ENCODE measurements around the gene NDUFA11.

The NDUFA11 gene

DNA sequence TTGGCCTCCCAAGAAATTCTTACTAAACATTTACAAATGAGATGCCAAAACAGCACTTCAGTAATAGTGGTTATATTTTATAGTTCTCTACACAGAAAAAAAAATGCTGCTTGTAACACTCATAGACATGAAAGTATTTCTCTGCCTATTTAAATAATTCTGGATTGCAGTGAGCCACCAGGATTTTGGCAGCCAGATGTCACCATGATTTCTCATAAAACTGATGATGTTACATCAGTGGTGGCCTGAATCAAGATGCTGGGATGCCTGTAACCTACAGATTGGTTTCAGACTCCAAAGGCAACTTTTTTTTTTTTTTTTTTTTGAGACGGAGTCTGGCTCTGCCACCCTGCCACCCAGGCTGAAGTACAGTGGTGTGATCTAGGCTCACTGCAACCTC, 7.8 kb upstream of the NDUFA11 start:
- H4K20me1 ChIP-seq (ENCODE audit: insufficient read depth, low read length), result peaks cover 12% of the 10 kb centered on the region; the same call in 1 of the 2 replicates
- H3K36me3 ChIP-seq (ENCODE audit: insufficient read depth, low read length), result peaks cover 25% of the 10 kb centered on the region
- TF ChIP-seq, protein P1, sequence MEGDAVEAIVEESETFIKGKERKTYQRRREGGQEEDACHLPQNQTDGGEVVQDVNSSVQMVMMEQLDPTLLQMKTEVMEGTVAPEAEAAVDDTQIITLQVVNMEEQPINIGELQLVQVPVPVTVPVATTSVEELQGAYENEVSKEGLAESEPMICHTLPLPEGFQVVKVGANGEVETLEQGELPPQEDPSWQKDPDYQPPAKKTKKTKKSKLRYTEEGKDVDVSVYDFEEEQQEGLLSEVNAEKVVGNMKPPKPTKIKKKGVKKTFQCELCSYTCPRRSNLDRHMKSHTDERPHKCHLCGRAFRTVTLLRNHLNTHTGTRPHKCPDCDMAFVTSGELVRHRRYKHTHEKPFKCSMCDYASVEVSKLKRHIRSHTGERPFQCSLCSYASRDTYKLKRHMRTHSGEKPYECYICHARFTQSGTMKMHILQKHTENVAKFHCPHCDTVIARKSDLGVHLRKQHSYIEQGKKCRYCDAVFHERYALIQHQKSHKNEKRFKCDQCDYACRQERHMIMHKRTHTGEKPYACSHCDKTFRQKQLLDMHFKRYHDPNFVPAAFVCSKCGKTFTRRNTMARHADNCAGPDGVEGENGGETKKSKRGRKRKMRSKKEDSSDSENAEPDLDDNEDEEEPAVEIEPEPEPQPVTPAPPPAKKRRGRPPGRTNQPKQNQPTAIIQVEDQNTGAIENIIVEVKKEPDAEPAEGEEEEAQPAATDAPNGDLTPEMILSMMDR (IDR thresholded peaks at IDR 0.05; ENCODE audit: borderline replicate concordance, extremely low read depth, low read length, poor library complexity, severe bottlenecking), result no peak
- TF ChIP-seq EZH2 (IDR thresholded peaks at IDR 0.05; ENCODE audit: borderline replicate concordance, low read depth, low read length, severe bottlenecking), result no peak
- no peaks in the 10 kb centered on the region for H3K9me3 ChIP-seq (ENCODE audit: insufficient read depth, low read length, severe bottlenecking)
- ATAC-seq (ENCODE audit: insufficient read depth, low read depth), result no peak
- H2AFZ ChIP-seq (ENCODE audit: low read depth, low read length), result no peak overlapping the region
- H3K9ac ChIP-seq (ENCODE audit: low read depth, low read length), result no peak overlapping the region
- peaks cover under 1% of the 10 kb centered on the region for H3K4me1 ChIP-seq (ENCODE audit: insufficient read depth, low read length)
- no peak overlapping the region for H3K4me3 ChIP-seq (ENCODE audit: low read depth in 1 of 2, low read length in 2 of 2)
- no peaks in the 10 kb centered on the region for H3K27me3 ChIP-seq (ENCODE audit: insufficient read depth, low read length, poor library complexity)
- H3K27ac ChIP-seq (ENCODE audit: low read length), result no peak overlapping the region
- H3K79me2 ChIP-seq (ENCODE audit: insufficient read depth, low read length), result peaks cover 1% of the 10 kb centered on the region; the same call in 1 of the 2 replicates
- DNase-seq, result no peak
- no peak overlapping the region for H3K4me2 ChIP-seq (ENCODE audit: insufficient read depth, low read length)

DNA sequence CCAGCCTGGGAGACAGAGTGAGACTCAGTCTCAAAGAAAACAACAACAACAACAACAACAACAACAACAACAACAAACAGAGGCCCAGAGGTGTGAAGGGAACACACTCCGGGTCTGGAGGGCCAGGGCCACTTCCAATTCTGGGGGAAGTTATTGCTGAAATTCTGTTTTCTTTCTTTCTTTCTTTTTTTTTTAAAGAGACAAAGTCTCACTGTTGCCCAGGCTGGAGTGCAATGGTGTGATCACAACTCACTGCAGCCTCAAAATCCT, 7.0 kb upstream of the NDUFA11 start:
- no peak overlapping the region for H2AFZ ChIP-seq (ENCODE audit: low read depth, low read length)
- H3K36me3 ChIP-seq (ENCODE audit: insufficient read depth, low read length), result peaks cover 20% of the 10 kb centered on the region
- DNase-seq (no peak), ATAC-seq (ENCODE audit: insufficient read depth, low read depth) (no peak)
- no peak overlapping the region for H3K27ac ChIP-seq (ENCODE audit: low read length)
- H3K4me2 ChIP-seq (ENCODE audit: insufficient read depth, low read length), result no peak overlapping the region
- no peak overlapping the region for H3K4me3 ChIP-seq (ENCODE audit: low read depth in 1 of 2, low read length in 2 of 2)
- peaks cover 7% of the 10 kb centered on the region; the same call in 1 of the 2 replicates for H3K79me2 ChIP-seq (ENCODE audit: insufficient read depth, low read length)
- H3K9ac ChIP-seq (ENCODE audit: low read depth, low read length), result no peak overlapping the region
- TF ChIP-seq, protein P1 (IDR thresholded peaks at IDR 0.05; ENCODE audit: borderline replicate concordance, extremely low read depth, low read length, poor library complexity, severe bottlenecking), result no peak
- TF ChIP-seq EZH2 (IDR thresholded peaks at IDR 0.05; ENCODE audit: borderline replicate concordance, low read depth, low read length, severe bottlenecking), result no peak
- no peaks in the 10 kb centered on the region for H3K9me3 ChIP-seq (ENCODE audit: insufficient read depth, low read length, severe bottlenecking)
- H3K4me1 ChIP-seq (ENCODE audit: insufficient read depth, low read length), result peaks cover 9% of the 10 kb centered on the region
- H3K27me3 ChIP-seq (ENCODE audit: insufficient read depth, low read length, poor library complexity), result no peaks in the 10 kb centered on the region
- peaks cover 12% of the 10 kb centered on the region; the same call in 1 of the 2 replicates for H4K20me1 ChIP-seq (ENCODE audit: insufficient read depth, low read length)

DNA sequence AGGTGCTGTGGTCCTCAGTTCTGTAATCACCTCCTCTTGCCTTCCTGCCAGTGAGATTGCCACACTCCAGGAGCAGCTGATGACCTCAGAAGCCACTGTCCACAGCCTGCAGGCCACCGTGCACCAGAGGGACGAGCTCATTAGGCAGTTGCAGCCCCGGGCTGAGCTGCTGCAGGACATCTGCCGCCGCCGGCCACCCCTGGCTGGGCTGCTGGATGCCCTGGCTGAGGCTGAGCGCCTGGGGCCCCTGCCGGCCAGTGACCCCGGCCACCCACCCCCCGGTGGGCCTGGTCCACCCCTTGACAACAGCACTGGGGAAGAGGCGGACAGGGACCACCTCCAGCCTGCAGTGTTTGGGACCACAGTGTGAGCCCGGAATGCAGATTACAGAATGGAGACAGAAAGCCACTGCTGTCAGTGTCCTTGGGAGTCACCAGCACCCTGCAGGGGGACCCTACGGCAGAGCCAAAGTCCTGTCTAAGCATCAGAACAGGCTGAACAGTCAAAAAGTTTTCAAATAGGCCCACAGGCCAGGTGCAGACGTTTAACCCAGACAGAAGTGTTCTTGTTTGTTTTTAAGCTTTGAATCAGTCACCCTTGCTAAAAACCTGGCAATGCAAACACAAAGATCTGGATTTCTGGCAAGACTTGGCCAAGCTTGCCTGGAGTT, 5.3 kb upstream of the NDUFA11 start:
- H3K27ac ChIP-seq (ENCODE audit: low read length), result no peak overlapping the region
- H3K4me2 ChIP-seq (ENCODE audit: insufficient read depth, low read length), result no peak overlapping the region
- ATAC-seq (ENCODE audit: insufficient read depth, low read depth), result no peak
- H2AFZ ChIP-seq (ENCODE audit: low read depth, low read length), result no peak overlapping the region
- peaks cover 16% of the 10 kb centered on the region for H3K4me1 ChIP-seq (ENCODE audit: insufficient read depth, low read length)
- H3K9ac ChIP-seq (ENCODE audit: low read depth, low read length), result no peak overlapping the region
- peaks cover 13% of the 10 kb centered on the region for H3K36me3 ChIP-seq (ENCODE audit: insufficient read depth, low read length)
- H3K9me3 ChIP-seq (ENCODE audit: insufficient read depth, low read length, severe bottlenecking), result no peaks in the 10 kb centered on the region
- TF ChIP-seq, protein P1 (IDR thresholded peaks at IDR 0.05; ENCODE audit: borderline replicate concordance, extremely low read depth, low read length, poor library complexity, severe bottlenecking), result no peak
- TF ChIP-seq EZH2 (IDR thresholded peaks at IDR 0.05; ENCODE audit: borderline replicate concordance, low read depth, low read length, severe bottlenecking), result no peak
- no peak for DNase-seq
- H4K20me1 ChIP-seq (ENCODE audit: insufficient read depth, low read length), result peaks cover 1% of the 10 kb centered on the region; the same call in 1 of the 2 replicates
- peaks cover 13% of the 10 kb centered on the region for H3K79me2 ChIP-seq (ENCODE audit: insufficient read depth, low read length)
- no peaks in the 10 kb centered on the region for H3K27me3 ChIP-seq (ENCODE audit: insufficient read depth, low read length, poor library complexity)
- H3K4me3 ChIP-seq (ENCODE audit: low read depth in 1 of 2, low read length in 2 of 2), result no peak overlapping the region

Data from DND-41 (cell line).